Breast epithelium (tissue), 4 donors: ENCODE measurements around the gene JOSD2. TPM values are rescaled to one million over a fixed set of nuclear protein-coding genes. Genes with fewer than 3 reads are reported as not detected.

Experiments used
- DNase-seq, 2 donors: peaks; one replicate each; pipeline ENCODE4 v3.0.0-alpha.2; 2019; ENCODE audit warnings: low spot score in 2 of 2
- H3K27ac ChIP-seq, 2 donors: fragments of 200-600 bp; sonication (generic) in 1 of 2; one replicate each; pipeline ENCODE4 v1.5.1; 2016 to 2019; ENCODE audit warnings: mild to moderate bottlenecking in 1 of 2
- H3K27me3 ChIP-seq, 2 donors: fragments of 200-600 bp; sonication (generic) in 1 of 2; one replicate each; pipeline versions ENCODE4 v1.5.1 to v1.6.0; 2017 to 2019; ENCODE audit warnings: control low read depth in 1 of 2, mild to moderate bottlenecking in 1 of 2
- H3K36me3 ChIP-seq: fragments of 200-600 bp; one replicate; pipeline ENCODE4 v1.5.1; 2019
- H3K4me1 ChIP-seq, 2 donors: fragments of 200-600 bp; sonication (generic); one replicate each; pipeline ENCODE4 v1.5.1; 2016 to 2019; ENCODE audit warnings: control low read depth in 1 of 2
- H3K4me3 ChIP-seq, 3 donors: fragments of 200-600 bp; sonication (generic); 1 replicate in 2 of 3; 2 replicates in 1 of 3; pipeline ENCODE4 v1.5.1; 2016 to 2019; ENCODE audit warnings: mild to moderate bottlenecking in 3 of 3, moderate library complexity in 2 of 3
- H3K9me3 ChIP-seq, 2 donors: fragments of 200-600 bp; sonication (generic) in 1 of 2; one replicate each; pipeline ENCODE4 v1.5.1; 2016 to 2019; ENCODE audit warnings: control low read depth in 1 of 2
- POLR2A ChIP-seq: fragments of 450-650 bp; IDR thresholded peaks from one replicate; pipeline ENCODE4 v1.6.1; 2016; ENCODE audit warnings: antibody characterized with exemption, mild to moderate bottlenecking, moderate library complexity
- POLR2AphosphoS5 ChIP-seq, 3 donors: sonication (generic); formaldehyde crosslinking; IDR thresholded peaks; one replicate each; pipeline ENCODE4 v1.6.1; 2017; ENCODE audit warnings: antibody characterized with exemption in 3 of 3
- intact Hi-C: fragments of 100-400 bp; cut with DNase I; formaldehyde crosslinking; loops from one replicate; pipeline ENCODE4 v1.15.1; 2023; ENCODE audit warnings: low total_unique reads
- total RNA-seq, 3 donors: library from RNA; depleted of rRNA; stranded (reverse); fragments of >200 nt; gene quantifications; one replicate each; pipeline ENCODE4 v1.1.0, GENCODE V29; 2016
- TF ChIP-seq, protein P1 (sequence below), 3 donors: fragments of 450-650 bp; IDR thresholded peaks; one replicate each; pipeline ENCODE4 v1.5.1; 2016 to 2017; ENCODE audit warnings: antibody characterized with exemption in 3 of 3, mild to moderate bottlenecking in 3 of 3, moderate library complexity in 3 of 3

The JOSD2 gene
- total RNA-seq, 3 donors from 2014 or later = 14.7 to 26.7 (median 20.3) TPM

GRCh38 chr19:50480281-50481111 is 30.5 kb downstream of the JOSD2 start:
- intact Hi-C loops = no loop called here
- TF ChIP-seq POLR2AphosphoS5 (IDR thresholded peaks at IDR 0.05) (no peak), POLR2A (no peak)
- no peak for DNase-seq
- no peak overlapping the region for H3K4me3 ChIP-seq
- no peak overlapping the region for H3K27ac ChIP-seq
- H3K9me3 ChIP-seq = no peaks in the 10 kb centered on the region
- H3K4me1 ChIP-seq = peaks cover 3 to 9% of the 10 kb centered on the region in 2 donors
- H3K27me3 ChIP-seq = no peaks in the 10 kb centered on the region
- no peaks in the 10 kb centered on the region for H3K36me3 ChIP-seq

DNA sequence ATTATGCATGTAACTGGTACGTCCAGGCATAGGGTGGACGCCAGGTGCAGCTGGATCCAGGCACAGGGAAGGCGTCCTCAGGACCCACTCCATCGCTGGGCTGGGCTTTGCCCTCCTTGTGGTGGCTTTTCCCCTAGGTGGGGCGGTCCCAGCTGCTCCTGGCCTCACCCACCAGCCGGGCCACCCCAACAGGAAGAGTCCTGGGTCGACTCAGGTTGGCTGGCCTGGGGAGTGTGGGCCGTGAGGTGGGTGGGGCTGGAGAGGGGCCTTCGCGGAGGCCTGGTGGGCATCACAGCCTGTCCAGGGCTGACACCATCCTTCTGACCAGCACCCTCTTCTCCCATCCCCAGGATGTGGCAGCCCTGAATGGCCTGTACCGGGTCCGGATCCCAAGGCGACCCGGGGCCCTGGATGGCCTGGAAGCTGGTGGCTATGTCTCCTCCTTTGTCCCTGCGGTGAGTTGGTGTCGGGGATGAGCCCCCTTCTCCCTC is 31.2 kb downstream of the JOSD2 start:
- Histone ChIP-seq H3K4me3 (no peak overlapping the region), H3K27ac (no peak overlapping the region), H3K9me3 (no peaks in the 10 kb centered on the region), H3K36me3 (no peaks in the 10 kb centered on the region), H3K27me3 (no peaks in the 10 kb centered on the region), H3K4me1 (peaks cover 3 to 9% of the 10 kb centered on the region in 2 donors)
- intact Hi-C loops = no loop called here
- TF ChIP-seq, protein P1, sequence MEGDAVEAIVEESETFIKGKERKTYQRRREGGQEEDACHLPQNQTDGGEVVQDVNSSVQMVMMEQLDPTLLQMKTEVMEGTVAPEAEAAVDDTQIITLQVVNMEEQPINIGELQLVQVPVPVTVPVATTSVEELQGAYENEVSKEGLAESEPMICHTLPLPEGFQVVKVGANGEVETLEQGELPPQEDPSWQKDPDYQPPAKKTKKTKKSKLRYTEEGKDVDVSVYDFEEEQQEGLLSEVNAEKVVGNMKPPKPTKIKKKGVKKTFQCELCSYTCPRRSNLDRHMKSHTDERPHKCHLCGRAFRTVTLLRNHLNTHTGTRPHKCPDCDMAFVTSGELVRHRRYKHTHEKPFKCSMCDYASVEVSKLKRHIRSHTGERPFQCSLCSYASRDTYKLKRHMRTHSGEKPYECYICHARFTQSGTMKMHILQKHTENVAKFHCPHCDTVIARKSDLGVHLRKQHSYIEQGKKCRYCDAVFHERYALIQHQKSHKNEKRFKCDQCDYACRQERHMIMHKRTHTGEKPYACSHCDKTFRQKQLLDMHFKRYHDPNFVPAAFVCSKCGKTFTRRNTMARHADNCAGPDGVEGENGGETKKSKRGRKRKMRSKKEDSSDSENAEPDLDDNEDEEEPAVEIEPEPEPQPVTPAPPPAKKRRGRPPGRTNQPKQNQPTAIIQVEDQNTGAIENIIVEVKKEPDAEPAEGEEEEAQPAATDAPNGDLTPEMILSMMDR (IDR thresholded peaks at IDR 0.05) = no peak
- no peak for DNase-seq

DNA sequence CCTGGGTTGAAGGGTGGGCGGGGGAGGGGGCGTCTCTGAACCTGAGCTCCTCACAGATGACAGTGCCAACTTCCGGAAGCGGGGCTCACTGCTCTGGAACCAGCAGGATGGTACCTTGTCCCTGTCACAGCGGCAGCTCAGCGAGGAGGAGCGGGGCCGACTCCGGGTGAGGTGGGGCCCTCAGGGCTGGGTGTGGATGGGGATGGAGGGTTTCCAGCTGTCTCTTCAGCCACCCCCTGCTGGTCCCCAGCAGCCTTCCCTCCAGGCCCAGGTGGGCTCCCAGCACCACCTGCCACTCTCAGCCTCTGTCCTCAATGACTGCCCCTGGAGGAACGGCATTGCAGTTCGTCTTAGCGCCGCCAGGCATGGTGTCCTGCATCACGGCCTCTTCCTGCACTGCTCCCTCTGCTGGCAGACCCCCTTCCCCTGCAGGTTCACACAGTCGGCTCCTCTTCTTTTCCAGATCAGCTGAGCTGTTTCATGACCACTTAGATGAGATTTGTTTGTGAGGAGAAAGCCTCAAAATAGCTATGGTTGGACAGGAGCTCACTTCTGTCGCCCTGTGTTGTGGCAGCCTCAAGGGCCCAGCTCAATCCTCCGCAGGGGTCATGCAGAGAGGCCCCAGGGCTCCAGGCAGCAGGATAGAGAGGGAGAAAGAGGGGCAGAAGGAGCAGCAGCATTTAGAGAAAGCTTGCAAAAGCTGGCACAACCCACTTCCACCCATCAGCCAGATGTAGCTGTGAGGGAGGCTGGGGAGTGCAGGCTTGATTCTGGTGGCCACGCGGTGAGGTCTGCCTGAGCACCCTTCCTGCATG is 31.9 kb downstream of the JOSD2 start:
- no peaks in the 10 kb centered on the region for H3K27me3 ChIP-seq
- intact Hi-C loops = no loop called here
- H3K9me3 ChIP-seq = no peaks in the 10 kb centered on the region
- no peak overlapping the region for H3K27ac ChIP-seq
- H3K4me3 ChIP-seq = no peak overlapping the region
- no peaks in the 10 kb centered on the region for H3K36me3 ChIP-seq
- peaks cover 3 to 9% of the 10 kb centered on the region in 2 donors for H3K4me1 ChIP-seq
- TF ChIP-seq POLR2AphosphoS5 (IDR thresholded peaks at IDR 0.05) (no peak), POLR2A (no peak)
- TF ChIP-seq, protein P1 (IDR thresholded peaks at IDR 0.05) = no peak
- DNase-seq = no peak

GRCh38 chr19:50477751-50478515 is 33.1 kb downstream of the JOSD2 start:
- Histone ChIP-seq H3K27me3 (no peaks in the 10 kb centered on the region), H3K27ac (no peak overlapping the region), H3K4me3 (peak overlapping the region in 1 of 3 donors; percentile 99), H3K36me3 (no peaks in the 10 kb centered on the region), H3K4me1 (peaks cover 3 to 9% of the 10 kb centered on the region in 2 donors), H3K9me3 (no peaks in the 10 kb centered on the region)
- DNase-seq = no peak
- intact Hi-C loops = no loop called here
- TF ChIP-seq POLR2A = no peak
- TF ChIP-seq, protein P1 (IDR thresholded peaks at IDR 0.05) = no peak

- H3K36me3 ChIP-seq = no peaks in the 10 kb centered on the region
- peak overlapping the region in 1 of 2 donors; percentile 90 for H3K27ac ChIP-seq
- no peak for DNase-seq
- intact Hi-C loops = no loop called here
- peaks cover 3 to 9% of the 10 kb centered on the region in 2 donors for H3K4me1 ChIP-seq
- peak overlapping the region; percentile 80 to 99 (median 89) for H3K4me3 ChIP-seq
- no peak for TF ChIP-seq POLR2A
- TF ChIP-seq, protein P1 (IDR thresholded peaks at IDR 0.05) = no peak
- TF ChIP-seq POLR2AphosphoS5 (IDR thresholded peaks at IDR 0.05) = no peak
- no peaks in the 10 kb centered on the region for H3K9me3 ChIP-seq
- no peaks in the 10 kb centered on the region for H3K27me3 ChIP-seq
Observed at GRCh38 chr19:50476907-50477238, 34.1 kb downstream of the JOSD2 start.
